Bronchial epithelial cell (primary cell): ENCODE results near the gene IFITM5. TPM values are rescaled to one million over a fixed set of nuclear protein-coding genes. Genes with fewer than 3 reads are reported as not detected.
"Not testable (repeated sequence)": the region's sequence is repeated elsewhere in the genome, so short reads cannot be mapped to it uniquely, and the experiment has no call there.

Source experiments
- DNase-seq: peaks from one replicate; pipeline ENCODE4 v3.0.0-alpha.2; 2010; ENCODE audit warnings: low read depth
- FAIRE-seq: peaks from 2 replicates; lab custom pipeline; 2011; peaks lifted over from hg19 to GRCh38; lab: Jason Lieb, UNC
- H3K27me3 ChIP-seq: 2 replicates; pipeline ENCODE4 v1.5.1; 2011; ENCODE audit warnings: low read length; ENCODE audit not compliant: control insufficient read depth, insufficient read depth
- H3K36me3 ChIP-seq: 2 replicates; pipeline ENCODE4 v1.5.1; 2011; ENCODE audit warnings: low read length; ENCODE audit not compliant: control insufficient read depth, insufficient read depth
- H3K4me3 ChIP-seq: 2 replicates; pipeline ENCODE4 v1.5.1; 2011; ENCODE audit warnings: mild to moderate bottlenecking, low read depth, low read length, control low read depth
- total RNA-seq: library from RNA; depleted of rRNA; stranded (reverse); fragments of >200 nt; gene quantifications from 2 replicates; pipeline ENCODE4 v1.2.1, GENCODE V29; 2014
- TF ChIP-seq, protein P1 (sequence below): IDR thresholded peaks from 2 replicates; pipeline ENCODE4 v1.5.1; 2011; ENCODE audit warnings: mild to moderate bottlenecking, moderate library complexity, low read length, control low read depth, inconsistent platforms; ENCODE audit not compliant: insufficient read depth, severe bottlenecking

The IFITM5 gene
- total RNA-seq, 1 donor from 2014 or later = not detected

DNA sequence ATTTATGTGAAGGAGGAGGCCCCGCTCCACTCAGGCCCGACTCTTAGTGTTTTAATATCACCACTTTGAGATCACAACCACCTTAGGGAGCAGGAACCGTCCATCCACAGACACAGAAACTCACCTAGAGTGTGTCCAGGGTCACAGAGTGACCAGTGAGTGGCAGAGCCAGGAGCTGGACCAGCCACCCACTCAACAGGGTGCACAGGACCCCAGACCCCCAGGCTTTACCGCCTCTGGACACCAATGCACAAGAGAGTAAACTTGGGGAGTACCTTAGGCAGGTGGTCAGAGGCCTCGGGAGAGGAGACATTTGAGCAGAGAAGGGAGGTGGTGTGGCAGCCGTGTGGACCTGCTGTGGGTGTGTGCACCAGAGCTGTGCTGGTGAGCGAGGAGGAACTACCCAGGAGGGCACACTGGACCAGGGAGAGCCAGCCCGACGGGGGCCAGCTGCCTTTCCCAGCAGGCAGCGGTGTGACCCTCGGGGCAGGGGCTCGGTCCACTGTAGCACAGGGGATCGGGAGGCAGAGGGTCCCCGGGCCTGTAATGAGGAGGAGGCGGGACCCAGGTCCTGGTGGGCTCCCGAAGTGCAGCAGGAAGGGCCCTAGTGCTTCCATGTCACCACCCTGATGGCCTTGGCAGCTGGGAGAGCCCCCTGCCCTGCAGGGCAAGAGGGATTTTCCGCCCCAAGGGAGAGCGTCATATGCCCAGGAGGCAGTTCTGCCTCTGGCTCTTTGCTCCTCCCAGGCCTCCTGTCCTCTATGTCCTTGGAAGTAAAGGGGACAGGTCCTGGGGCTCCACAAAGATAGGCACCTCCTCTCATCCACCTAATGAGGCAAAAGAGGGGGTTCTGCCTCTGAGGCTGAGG, 28.6 kb downstream of the IFITM5 start:
- TF ChIP-seq, protein P1, sequence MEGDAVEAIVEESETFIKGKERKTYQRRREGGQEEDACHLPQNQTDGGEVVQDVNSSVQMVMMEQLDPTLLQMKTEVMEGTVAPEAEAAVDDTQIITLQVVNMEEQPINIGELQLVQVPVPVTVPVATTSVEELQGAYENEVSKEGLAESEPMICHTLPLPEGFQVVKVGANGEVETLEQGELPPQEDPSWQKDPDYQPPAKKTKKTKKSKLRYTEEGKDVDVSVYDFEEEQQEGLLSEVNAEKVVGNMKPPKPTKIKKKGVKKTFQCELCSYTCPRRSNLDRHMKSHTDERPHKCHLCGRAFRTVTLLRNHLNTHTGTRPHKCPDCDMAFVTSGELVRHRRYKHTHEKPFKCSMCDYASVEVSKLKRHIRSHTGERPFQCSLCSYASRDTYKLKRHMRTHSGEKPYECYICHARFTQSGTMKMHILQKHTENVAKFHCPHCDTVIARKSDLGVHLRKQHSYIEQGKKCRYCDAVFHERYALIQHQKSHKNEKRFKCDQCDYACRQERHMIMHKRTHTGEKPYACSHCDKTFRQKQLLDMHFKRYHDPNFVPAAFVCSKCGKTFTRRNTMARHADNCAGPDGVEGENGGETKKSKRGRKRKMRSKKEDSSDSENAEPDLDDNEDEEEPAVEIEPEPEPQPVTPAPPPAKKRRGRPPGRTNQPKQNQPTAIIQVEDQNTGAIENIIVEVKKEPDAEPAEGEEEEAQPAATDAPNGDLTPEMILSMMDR = no peak
- peaks cover 3% of the 10 kb centered on the region for H3K27me3 ChIP-seq
- DNase-seq (no peak), FAIRE-seq (no peak)
- H3K4me3 ChIP-seq = no peak overlapping the region
- H3K36me3 ChIP-seq = no peaks in the 10 kb centered on the region

DNA sequence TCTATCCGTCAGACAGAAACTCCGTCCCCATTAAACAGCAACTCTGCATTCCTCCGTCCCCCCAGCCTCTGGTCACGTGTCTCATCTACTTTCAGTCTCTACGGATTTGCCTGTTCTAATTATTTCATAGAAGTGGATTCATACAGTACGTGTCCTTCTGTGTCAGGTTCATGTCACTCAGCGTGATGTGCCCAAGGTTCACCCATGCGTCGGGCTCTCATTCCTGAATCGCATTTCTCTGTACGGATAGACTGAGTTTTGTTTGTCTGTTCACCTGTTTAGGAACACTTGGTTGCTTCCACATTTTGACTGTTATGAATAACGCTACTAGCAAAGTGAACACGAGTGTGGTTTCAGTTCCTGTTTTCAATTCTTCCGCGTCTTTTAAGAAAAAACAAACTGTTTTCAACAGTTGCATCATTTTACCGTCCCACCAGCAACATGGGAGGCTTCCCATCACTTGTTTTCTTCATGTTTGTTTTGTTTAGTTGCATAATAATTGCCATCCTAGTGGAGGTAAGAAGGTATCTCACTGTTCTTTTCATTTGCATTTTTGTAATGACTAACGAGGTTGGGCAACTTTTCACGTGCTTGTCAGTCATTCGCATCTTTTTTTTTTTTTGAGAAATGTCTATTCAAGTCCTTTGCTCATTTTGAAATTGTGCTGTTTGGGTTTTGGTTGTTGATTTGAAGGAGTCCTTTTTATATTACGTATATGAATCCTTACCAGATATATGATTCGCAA, 30.0 kb downstream of the IFITM5 start:
- Histone ChIP-seq H3K27me3 (peaks cover 3% of the 10 kb centered on the region), H3K36me3 (no peaks in the 10 kb centered on the region), H3K4me3 (no peak overlapping the region)
- TF ChIP-seq, protein P1 = no peak
- DNase-seq = peak; percentile 45
- FAIRE-seq = no peak

DNA sequence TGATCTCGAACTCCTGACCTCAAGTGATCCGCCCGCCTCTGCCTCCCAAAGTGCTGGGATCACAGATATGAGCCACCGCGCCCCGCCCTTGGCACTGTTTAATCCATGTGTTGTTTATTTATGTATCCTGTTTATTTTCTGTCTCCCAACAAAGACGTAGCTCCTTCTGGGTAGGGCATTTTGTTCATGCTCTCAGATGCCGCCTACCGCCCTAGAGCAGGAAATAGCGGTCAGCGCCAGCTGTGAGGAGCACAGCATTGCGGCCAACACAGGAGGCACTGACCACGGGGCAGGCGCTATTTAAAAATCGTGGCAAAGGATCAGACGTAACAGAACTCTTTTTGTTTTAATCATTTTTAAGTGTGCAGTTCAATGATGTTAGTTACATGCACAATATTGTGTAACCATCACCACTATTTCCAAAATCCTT, 30.6 kb downstream of the IFITM5 start:
- not testable (repeated sequence) for H3K4me3 ChIP-seq, FAIRE-seq, H3K27me3 ChIP-seq, H3K36me3 ChIP-seq, DNase-seq

DNA sequence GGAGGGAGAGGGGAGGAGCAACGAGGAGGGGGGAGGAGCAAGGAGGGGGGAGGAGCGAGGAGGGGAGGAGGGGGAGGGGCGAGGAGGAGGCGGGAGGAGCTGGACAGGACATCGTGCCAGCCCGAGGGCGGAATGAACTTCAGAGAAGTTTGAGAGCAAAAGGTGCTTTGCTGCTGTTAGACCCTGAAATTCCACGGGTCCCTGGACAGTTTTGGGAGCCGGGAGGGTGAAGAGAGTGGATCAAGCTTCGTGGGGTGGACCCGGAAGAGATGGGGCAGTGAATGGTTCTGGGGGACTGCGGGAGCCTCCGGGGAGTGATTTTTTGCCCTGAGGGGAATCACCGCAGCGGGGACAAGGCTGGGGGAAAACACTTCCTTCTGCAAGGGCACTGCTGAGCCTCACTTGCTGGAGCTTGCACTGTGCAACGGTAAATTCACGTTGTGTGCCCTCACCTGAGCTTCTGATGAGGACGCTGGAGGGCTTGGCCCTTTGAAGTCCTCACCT, 31.8 kb downstream of the IFITM5 start:
- FAIRE-seq (no peak), DNase-seq (no peak)
- Histone ChIP-seq H3K4me3 (peak overlapping the region; percentile 1), H3K36me3 (no peaks in the 10 kb centered on the region), H3K27me3 (no peaks in the 10 kb centered on the region)
- TF ChIP-seq, protein P1 = no peak

DNA sequence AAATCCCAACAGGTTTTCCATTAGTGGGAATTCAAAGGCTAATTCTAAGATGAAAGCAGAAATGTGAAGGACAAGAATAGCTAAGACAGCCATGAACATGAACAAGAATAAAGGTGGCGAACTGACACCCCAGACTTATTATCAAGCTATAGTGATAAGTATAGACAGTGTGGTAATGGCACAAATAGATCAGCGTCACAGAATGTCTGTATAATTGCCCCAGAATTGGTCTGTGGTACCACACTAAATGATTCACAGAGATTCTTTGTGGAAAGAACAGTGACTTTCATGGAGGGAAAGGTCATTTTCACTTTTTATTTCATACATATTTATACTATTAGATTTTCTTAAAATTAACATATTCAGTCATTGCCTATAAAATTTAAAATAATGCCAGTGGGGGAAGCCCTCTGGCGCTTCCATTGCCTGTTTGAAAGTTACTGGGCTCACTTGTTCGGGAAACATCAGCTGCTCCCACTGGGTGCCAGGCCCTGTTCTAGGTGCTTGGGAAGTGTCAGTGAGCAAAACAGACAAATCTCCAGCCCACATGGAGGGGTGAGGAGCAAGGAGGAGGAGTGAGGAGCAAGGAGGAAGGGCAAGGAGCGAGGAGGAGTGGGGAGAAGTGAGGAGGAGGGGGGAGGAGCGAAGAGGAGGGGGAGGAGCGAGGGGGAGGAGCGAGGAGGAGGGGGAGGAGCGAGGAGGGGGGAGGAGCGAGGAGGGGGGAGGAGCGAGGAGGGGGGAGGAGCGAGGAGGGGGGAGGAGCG, 32.5 kb downstream of the IFITM5 start:
- Histone ChIP-seq H3K36me3 (no peaks in the 10 kb centered on the region), H3K27me3 (no peaks in the 10 kb centered on the region), H3K4me3 (no peak overlapping the region)
- DNase-seq (no peak), FAIRE-seq (no peak)
- TF ChIP-seq, protein P1 = no peak
